ENCODE measurements around the gene TLR10. TPM values are rescaled to one million over a fixed set of nuclear protein-coding genes. Genes with fewer than 3 reads are reported as not detected.

TLR10 gene, protein sequence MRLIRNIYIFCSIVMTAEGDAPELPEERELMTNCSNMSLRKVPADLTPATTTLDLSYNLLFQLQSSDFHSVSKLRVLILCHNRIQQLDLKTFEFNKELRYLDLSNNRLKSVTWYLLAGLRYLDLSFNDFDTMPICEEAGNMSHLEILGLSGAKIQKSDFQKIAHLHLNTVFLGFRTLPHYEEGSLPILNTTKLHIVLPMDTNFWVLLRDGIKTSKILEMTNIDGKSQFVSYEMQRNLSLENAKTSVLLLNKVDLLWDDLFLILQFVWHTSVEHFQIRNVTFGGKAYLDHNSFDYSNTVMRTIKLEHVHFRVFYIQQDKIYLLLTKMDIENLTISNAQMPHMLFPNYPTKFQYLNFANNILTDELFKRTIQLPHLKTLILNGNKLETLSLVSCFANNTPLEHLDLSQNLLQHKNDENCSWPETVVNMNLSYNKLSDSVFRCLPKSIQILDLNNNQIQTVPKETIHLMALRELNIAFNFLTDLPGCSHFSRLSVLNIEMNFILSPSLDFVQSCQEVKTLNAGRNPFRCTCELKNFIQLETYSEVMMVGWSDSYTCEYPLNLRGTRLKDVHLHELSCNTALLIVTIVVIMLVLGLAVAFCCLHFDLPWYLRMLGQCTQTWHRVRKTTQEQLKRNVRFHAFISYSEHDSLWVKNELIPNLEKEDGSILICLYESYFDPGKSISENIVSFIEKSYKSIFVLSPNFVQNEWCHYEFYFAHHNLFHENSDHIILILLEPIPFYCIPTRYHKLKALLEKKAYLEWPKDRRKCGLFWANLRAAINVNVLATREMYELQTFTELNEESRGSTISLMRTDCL
- total RNA-seq = not detected in 2 replicates

DNA sequence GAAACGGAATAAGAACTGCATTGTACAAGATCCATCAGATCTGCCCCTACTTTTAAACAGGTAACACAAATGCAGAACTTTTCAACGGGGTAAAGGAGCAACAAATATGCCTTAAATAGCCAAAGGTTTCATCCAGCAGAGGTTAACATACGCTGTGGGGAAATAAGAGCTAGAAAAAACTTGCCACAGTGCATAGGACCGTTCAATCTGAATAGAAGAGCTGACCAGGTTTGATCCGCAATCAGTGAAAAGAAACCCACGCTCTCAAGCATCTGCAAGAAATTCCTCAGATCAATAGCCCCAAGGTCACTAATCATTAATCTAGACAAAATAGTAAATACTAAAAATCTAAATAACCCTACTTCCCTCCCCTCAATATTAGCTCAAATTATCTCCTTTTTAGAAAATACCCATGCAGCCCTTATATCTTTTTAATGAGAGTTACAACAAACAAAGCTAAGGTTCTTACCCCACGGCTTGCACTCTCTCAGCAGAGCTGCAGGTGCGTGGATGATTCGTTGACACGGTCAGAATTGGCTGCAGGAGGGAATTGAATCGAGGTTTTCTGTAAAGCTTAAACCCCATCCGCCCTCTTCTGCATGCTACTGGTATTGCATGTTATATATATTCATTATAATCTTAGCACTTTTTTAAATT lies at the start of gene TLR10:
TLR10 (minus strand) TSS at position 539 of the 657 bp plus-strand sequence. CDS start 7,400 bp downstream, outside the sequence.

DNA sequence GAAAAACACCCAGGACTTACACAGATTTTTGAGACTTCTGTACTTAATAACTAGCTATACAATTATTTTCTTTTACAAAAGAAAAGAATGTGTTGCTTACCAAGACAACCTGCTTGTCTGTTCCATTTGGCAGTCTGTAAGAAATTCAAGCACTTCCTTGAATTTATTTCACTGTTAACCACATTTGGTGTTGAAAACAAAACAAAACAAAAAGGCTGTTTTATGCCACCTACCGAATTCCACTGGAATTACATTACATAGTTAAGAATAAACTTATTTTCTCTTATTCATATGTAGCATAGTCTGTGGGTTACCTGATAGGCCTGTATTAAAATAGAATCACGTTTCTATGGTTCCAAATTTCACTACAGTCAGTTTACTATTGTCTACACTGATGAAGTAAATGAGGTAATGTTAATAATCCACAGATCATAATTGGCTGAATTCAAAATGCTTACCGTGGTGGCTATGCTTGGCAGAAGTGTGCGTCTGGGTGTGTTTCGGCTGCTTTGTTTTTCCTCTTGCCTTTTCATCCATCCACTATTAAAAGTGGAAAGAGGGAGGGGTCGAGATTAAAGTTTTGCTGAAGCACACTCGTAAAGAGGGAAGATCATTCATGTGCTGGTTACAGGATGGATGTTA lies 22.0 kb upstream of the TLR10 start, which contains the start of gene TLR1:
TLR1 (minus strand) TSS at position 138 of the 642 bp plus-strand sequence. CDS start 5,960 bp downstream, outside the sequence.

Other genes with a start within 250 kb of the TLR10 start
- gene KLF3, start 118.8 kb downstream of the TLR10 start, total RNA-seq = 14.1 and 21.8 TPM in 2 replicates
- 0.61 and 2.4 TPM in 2 replicates for gene TLR1, start 21.8 kb upstream of the TLR10 start, total RNA-seq
- gene TLR6, start 73.8 kb upstream of the TLR10 start, total RNA-seq = 1.9 and 2.0 TPM in 2 replicates
- gene FAM114A1, start 84.8 kb upstream of the TLR10 start, total RNA-seq = 71.3 and 76.6 TPM in 2 replicates
- gene TMEM156, start 249.4 kb upstream of the TLR10 start, total RNA-seq = 5.6 and 6.5 TPM in 2 replicates

All from hair follicular keratinocyte (primary cell).